Lower lobe of right lung (tissue), 2 donors: ENCODE data around the gene FAM163B. TPM values are rescaled to one million over a fixed set of nuclear protein-coding genes. Genes with fewer than 3 reads are reported as not detected.

Experiments
- ATAC-seq, 2 donors: fragments of 200-7000 bp; cut with Tn5 transposase; one replicate each; pipeline ENCODE4 v1.9.1; 2020 to 2022; ENCODE audit warnings: mild to moderate bottlenecking in 2 of 2, moderate library complexity in 2 of 2
- DNase-seq: peaks from one replicate; pipeline ENCODE4 v3.0.0-alpha.2; 2020
- H3K27ac ChIP-seq: fragments of 200-600 bp; one replicate; pipeline ENCODE4 v1.8.0; 2022
- H3K27me3 ChIP-seq: fragments of 200-600 bp; one replicate; pipeline ENCODE4 v1.8.0; 2022; ENCODE audit warnings: low read depth
- H3K36me3 ChIP-seq: fragments of 200-600 bp; one replicate; pipeline ENCODE4 v1.8.0; 2022; ENCODE audit warnings: mild to moderate bottlenecking
- H3K4me1 ChIP-seq: fragments of 200-600 bp; one replicate; pipeline ENCODE4 v1.8.0; 2022
- H3K4me3 ChIP-seq: fragments of 200-600 bp; one replicate; pipeline ENCODE4 v1.8.0; 2022; ENCODE audit warnings: mild to moderate bottlenecking
- H3K9me3 ChIP-seq: fragments of 200-600 bp; one replicate; pipeline ENCODE4 v1.8.0; 2022
- intact Hi-C: fragments of 100-400 bp; cut with DNase I; formaldehyde crosslinking; loops from one replicate; pipeline ENCODE4 v1.11.0; 2022
- total RNA-seq: library from RNA; stranded (reverse); fragmentation: NEBNext Ultra II Directional; extraction: Animal tissue kit (Norgen Biotek cat#: 25700); gene quantifications from one replicate; pipeline ENCODE4 v1.2.1, GENCODE V29; 2021
- TF ChIP-seq, protein P1 (sequence below): fragments of 200-600 bp; IDR thresholded peaks from one replicate; pipeline ENCODE4 v1.8.0; 2022; ENCODE audit warnings: antibody characterized with exemption, mild to moderate bottlenecking
- donor health status: DM: no; HTN: yes; CAD: no; lungs with severe emphysema.

FAM163B gene
- total RNA-seq, 1 donor from 2014 or later: not detected

DNA sequence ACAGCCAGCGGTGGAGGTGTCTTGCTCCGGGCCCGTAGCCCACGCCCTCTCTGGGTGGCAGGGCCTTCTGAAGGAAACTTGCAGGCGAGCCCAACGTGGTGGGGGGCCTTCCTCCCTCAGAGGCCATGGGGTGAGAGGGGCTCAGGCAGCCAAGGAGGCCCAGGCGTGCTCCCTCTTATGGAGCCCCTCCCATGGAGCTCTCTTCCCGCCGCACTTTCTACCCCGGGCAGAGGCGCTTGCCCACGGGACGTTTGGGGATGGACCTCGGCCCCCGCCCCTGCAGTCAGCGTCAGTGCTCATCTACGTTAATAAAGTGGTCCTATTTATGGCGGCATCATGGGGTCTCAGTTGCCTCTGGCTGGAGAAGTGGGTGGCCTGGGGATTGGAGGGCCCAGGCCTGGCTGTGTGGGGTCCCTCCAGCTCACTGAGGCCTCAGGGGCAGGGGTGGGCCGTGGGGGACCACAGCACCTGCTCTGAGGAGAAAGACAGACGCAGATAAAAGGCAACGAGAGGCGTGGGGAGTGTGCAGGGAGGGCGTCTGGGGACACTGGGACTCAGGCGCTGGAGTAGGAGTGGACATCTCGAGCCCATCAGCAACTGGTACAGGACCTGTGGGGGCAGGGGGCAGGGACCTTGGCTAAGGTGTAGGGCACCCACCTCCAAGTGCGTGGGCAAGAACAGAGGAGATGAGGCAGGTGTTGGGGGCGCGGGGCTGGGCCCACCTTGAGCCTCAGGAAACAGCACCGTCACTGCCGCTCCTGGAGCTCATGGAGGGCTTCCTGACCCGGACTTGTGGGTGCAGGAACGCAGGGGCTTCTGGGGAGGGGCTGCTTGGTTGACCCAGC is 33.8 kb downstream of the FAM163B start:
- no peak overlapping the region for H3K27ac ChIP-seq
- peaks cover 22% of the 10 kb centered on the region for H3K4me1 ChIP-seq
- ATAC-seq (no peak), DNase-seq (no peak)
- no peak overlapping the region for H3K4me3 ChIP-seq
- intact Hi-C loops: no loop called here
- H3K36me3 ChIP-seq: peaks cover 6% of the 10 kb centered on the region
- peaks cover 4% of the 10 kb centered on the region for H3K27me3 ChIP-seq
- no peaks in the 10 kb centered on the region for H3K9me3 ChIP-seq
- TF ChIP-seq, protein P1, sequence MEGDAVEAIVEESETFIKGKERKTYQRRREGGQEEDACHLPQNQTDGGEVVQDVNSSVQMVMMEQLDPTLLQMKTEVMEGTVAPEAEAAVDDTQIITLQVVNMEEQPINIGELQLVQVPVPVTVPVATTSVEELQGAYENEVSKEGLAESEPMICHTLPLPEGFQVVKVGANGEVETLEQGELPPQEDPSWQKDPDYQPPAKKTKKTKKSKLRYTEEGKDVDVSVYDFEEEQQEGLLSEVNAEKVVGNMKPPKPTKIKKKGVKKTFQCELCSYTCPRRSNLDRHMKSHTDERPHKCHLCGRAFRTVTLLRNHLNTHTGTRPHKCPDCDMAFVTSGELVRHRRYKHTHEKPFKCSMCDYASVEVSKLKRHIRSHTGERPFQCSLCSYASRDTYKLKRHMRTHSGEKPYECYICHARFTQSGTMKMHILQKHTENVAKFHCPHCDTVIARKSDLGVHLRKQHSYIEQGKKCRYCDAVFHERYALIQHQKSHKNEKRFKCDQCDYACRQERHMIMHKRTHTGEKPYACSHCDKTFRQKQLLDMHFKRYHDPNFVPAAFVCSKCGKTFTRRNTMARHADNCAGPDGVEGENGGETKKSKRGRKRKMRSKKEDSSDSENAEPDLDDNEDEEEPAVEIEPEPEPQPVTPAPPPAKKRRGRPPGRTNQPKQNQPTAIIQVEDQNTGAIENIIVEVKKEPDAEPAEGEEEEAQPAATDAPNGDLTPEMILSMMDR: no peak

DNA sequence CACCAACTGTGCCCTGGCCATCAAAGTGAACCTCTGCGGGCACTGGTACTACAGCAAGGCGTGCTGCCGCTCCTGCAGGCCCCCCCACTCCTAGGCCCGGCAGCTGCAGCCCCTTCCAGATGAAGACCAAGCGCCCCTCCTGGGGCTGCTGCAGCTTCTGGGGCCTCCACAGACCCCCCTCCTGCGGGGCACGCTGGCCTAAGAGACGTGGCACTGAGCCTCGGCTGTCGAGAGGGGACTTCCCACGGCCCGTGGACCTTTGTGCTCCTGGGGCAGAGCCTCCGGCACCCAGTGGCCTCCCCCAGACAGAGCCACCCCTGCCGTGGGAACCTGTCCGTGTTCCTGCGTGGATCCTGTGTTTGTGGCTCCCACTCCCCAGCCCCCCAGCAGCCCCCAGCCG is 34.4 kb downstream of the FAM163B start:
- intact Hi-C loops: no loop called here
- no peak for DNase-seq
- H3K4me1 ChIP-seq: peaks cover 22% of the 10 kb centered on the region

DNA sequence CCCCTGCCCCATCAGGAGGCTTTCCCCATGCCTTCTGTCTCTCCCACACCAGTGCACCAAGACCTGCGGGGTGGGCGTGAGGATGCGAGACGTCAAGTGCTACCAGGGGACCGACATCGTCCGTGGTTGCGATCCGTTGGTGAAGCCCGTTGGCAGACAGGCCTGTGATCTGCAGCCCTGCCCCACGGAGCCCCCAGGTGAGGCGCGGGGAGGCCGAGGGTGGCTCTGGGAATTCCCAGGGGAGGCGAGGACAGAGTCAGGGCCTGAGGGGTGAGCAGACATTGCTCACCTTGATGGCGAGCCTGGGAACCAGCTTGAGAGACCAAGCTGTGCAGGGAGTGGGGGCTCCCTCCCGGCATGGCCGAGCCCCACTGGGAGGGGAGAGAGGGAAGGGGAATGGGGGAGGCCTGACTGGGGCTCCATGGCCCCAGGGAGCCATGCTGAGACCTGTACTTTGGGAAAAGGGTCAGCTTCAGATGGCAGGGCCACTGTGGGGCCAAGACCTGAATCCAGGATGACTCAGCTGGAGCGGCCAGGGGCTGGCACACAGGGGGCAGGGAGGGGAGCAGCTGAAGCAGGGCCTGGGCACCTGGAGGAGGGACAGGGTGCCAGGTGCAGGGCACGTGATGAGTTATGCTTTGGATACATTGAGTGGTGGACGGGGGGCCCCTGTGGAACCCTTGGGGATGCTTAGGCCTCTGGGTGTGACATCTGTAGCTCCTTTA is 35.2 kb downstream of the FAM163B start:
- DNase-seq: no peak
- H3K36me3 ChIP-seq: peaks cover 6% of the 10 kb centered on the region
- no peak overlapping the region for H3K27ac ChIP-seq
- TF ChIP-seq, protein P1: no peak
- H3K4me3 ChIP-seq: no peak overlapping the region
- peaks cover 22% of the 10 kb centered on the region for H3K4me1 ChIP-seq
- peaks cover 4% of the 10 kb centered on the region for H3K27me3 ChIP-seq
- H3K9me3 ChIP-seq: no peaks in the 10 kb centered on the region
- intact Hi-C loops: no loop called here
- no peak for ATAC-seq

More for the DNA sequence above, 34.4 kb downstream of the FAM163B start:
- TF ChIP-seq, protein P1: no peak
- no peak for ATAC-seq
- no peaks in the 10 kb centered on the region for H3K9me3 ChIP-seq
- no peak overlapping the region for H3K4me3 ChIP-seq
- no peak overlapping the region for H3K27ac ChIP-seq
- peaks cover 6% of the 10 kb centered on the region for H3K36me3 ChIP-seq
- H3K27me3 ChIP-seq: peaks cover 4% of the 10 kb centered on the region

DNA sequence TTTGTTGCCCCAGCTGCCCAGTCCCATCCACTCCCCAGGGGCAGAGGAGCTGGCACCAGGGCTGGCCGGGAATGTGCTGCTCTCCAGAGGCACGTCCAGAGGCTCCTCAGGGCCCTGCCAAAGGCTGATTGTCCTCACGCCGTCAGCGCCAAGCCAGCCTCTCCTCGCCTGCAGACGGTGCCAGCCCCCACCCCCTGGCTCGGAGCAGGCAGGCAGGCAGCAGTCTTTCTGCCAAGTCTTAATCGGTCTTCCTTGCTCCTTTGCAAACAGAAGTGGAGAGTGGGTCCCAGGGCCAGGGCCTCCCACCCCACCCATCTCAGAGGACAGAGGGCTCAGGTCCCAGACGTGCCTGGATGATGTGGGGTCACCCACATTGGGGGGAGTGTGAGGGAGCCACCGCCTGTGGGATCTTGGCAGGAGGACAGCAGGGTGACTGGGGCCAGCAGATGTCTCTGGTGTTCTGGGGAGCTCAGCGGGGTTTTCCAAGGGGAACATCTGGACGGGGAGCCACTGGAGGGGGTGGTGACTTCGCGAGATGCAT is 36.3 kb downstream of the FAM163B start:
- H3K4me3 ChIP-seq: no peak overlapping the region
- no peak overlapping the region for H3K27ac ChIP-seq
- DNase-seq (peak; percentile 69), ATAC-seq (peak; percentile 44 to 49)
- H3K9me3 ChIP-seq: no peaks in the 10 kb centered on the region
- H3K4me1 ChIP-seq: peaks cover 22% of the 10 kb centered on the region
- TF ChIP-seq, protein P1: no peak
- intact Hi-C loops: no loop called here
- H3K36me3 ChIP-seq: peaks cover 6% of the 10 kb centered on the region
- peaks cover 4% of the 10 kb centered on the region for H3K27me3 ChIP-seq

DNA sequence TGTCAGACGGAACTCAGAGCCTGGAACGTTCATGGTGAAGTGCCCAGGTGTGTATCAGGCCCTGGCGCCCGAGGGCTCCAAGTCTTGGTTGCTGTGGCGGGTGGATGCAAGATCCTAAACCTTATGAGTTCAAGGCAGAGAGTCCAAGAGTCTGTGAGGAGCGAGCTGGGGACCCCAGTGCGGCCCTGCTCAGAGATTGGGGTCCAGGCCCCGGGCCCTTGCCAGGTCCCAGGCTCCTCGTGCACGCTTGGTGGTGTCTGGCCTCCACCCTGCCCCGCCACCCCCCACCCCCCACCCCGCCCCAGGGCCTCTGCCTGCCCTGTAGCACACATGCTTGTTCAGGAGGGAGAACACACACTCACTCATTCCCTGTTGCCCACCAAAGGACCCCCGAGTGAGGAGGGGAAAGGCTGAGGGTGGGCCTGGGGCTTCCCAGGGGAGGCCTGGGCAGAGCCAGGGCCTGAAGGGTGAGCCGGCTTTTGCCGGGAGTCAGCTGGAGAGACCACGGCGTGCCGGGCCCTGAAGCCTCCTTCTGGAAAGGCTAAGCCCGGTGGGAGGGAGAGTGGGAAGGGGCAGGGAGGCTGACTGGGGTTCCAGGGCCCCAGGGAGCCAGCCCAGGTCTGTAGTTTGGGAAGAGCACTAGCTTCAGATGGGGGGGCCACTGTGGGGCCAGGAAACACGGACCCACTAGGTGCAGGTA is 37.1 kb downstream of the FAM163B start:
- Histone ChIP-seq H3K9me3 (no peaks in the 10 kb centered on the region), H3K36me3 (peaks cover 6% of the 10 kb centered on the region), H3K27me3 (no peaks in the 10 kb centered on the region), H3K27ac (no peak overlapping the region), H3K4me3 (no peak overlapping the region), H3K4me1 (peaks cover 18% of the 10 kb centered on the region)
- ATAC-seq (no peak), DNase-seq (no peak)
- intact Hi-C loops: no loop called here
- TF ChIP-seq, protein P1: no peak
